ENCODE measurements around the gene XPO6. TPM values are rescaled to one million over a fixed set of nuclear protein-coding genes. Genes with fewer than 3 reads are reported as not detected.
"Not testable (repeated sequence)": the region's sequence is repeated elsewhere in the genome, so short reads cannot be mapped to it uniquely, and the experiment has no call there.

XPO6 gene
- total RNA-seq, 4 donors from 2014 or later, result 45.7 to 104 (median 78.1) TPM

DNA sequence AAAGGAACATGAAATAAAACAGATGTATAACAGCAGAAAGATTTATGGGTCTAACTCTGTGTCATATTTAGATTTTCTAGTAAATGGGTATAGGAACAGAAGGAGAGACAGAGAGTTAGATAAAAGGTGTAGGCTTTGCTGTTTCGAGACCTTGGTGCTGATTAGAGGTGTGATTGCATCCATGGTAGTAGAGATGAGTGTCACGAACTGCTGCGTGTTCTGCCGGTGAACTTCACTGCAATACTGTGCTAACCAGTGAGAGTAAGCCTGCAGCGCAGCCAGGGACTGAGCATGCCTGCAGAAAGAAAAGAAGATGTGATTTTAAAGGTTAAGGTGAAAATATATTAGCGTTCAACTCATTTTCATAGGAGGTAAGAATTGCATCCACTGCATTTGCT is 94.6 kb downstream of the XPO6 start:
- DNase-seq (ENCODE audit: low spot score in 2 of 2), result no peak
- TF ChIP-seq POLR2A (IDR thresholded peaks at IDR 0.05) (no peak), CTCF (IDR thresholded peaks at IDR 0.05) (no peak)
- WGBS, 2 donors, result 94 to 98% methylated on average over 6 of the region's 6 CpGs
- intact Hi-C loops (cut with DNase I; ENCODE audit: low total_unique reads), result no loop called here
- H3K4me3 ChIP-seq (ENCODE audit: low read depth, poor library complexity, severe bottlenecking), result no peak overlapping the region

- intact Hi-C loops (cut with DNase I; ENCODE audit: low total_unique reads); H3K4me3 ChIP-seq (ENCODE audit: low read depth, poor library complexity, severe bottlenecking); DNase-seq (ENCODE audit: low spot score in 2 of 2): not testable (repeated sequence)
- 97 to 99% methylated on average over 6 of the region's 6 CpGs for WGBS, 2 donors
Observed at GRCh38 chr16:28115866-28116265, 95.9 kb downstream of the XPO6 start.

GRCh38 chr16:28112908-28113307 is 98.9 kb downstream of the XPO6 start:
- TF ChIP-seq CTCF (IDR thresholded peaks at IDR 0.05), result no peak
- intact Hi-C loops (cut with DNase I; ENCODE audit: low total_unique reads), result no loop called here
- no peak overlapping the region for H3K4me3 ChIP-seq (ENCODE audit: low read depth, poor library complexity, severe bottlenecking)
- 94 to 96% methylated on average over 10 of the region's 10 CpGs for WGBS, 2 donors
- DNase-seq (ENCODE audit: low spot score in 2 of 2), result no peak

GRCh38 chr16:28110977-28111376 is 100.8 kb downstream of the XPO6 start:
- intact Hi-C loops (cut with DNase I; ENCODE audit: low total_unique reads), result no loop called here
- 94 to 99% methylated on average over 2 of the region's 2 CpGs for WGBS, 2 donors
- no peak for DNase-seq (ENCODE audit: low spot score in 2 of 2)
- no peak overlapping the region for H3K4me3 ChIP-seq (ENCODE audit: low read depth, poor library complexity, severe bottlenecking)
- TF ChIP-seq CTCF (IDR thresholded peaks at IDR 0.05) (no peak), POLR2A (IDR thresholded peaks at IDR 0.05) (no peak)

DNA sequence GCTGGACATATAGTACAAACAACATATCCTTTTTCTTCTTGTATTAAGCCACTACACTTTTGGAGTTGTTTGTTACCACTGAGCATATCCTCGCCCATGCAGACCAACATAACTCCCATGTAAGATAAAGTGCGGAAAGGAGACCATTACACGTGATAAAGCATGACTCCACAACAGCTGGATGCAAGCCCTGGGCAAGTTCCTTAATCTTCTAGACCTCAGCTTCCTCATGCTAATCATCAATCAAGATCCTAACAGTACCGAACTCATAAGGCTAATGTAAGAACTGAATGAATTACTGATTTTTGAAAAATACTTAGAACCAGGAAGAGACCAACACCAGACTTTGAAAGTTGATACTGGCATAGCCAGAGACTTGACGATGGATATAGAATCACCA is 101.3 kb downstream of the XPO6 start:
- WGBS, 2 donors, result 70 to 76% methylated on average over 5 of the region's 5 CpGs
- TF ChIP-seq POLR2A (IDR thresholded peaks at IDR 0.05) (no peak), CTCF (IDR thresholded peaks at IDR 0.05) (no peak)
- intact Hi-C loops (cut with DNase I; ENCODE audit: low total_unique reads), result no loop called here
- no peak overlapping the region for H3K4me3 ChIP-seq (ENCODE audit: low read depth, poor library complexity, severe bottlenecking)
- DNase-seq (ENCODE audit: low spot score in 2 of 2), result no peak

DNA sequence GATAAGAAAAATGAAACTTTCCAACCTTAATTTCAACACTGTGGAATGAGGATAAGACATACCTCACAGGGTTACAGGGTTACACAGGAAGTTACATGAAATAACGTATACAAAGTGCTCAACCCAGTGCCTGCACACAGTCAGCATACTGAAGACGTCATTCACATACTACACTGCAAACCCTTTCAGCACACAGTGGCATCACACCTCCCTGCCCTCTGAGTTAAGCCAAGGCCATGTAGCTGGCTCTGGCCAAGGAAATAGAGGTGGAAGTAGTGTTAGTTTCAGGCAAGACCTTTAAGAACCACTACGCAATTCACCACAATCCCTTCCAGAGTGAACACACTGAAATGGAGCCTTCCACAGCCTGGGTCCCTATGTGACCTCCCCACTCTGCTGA is 101.7 kb downstream of the XPO6 start:
- no peak overlapping the region for H3K4me3 ChIP-seq (ENCODE audit: low read depth, poor library complexity, severe bottlenecking)
- TF ChIP-seq CTCF (IDR thresholded peaks at IDR 0.05), result no peak
- TF ChIP-seq POLR2A (IDR thresholded peaks at IDR 0.05), result no peak
- 76 to 78% methylated on average over 3 of the region's 3 CpGs for WGBS, 2 donors
- no peak for DNase-seq (ENCODE audit: low spot score in 2 of 2)
- intact Hi-C loops (cut with DNase I; ENCODE audit: low total_unique reads), result no loop called here
